SK-N-SH treated with all-trans-retinoic acid at 6 μM for 48 hours (cell line): ENCODE results near the gene ELAC2.

Experiments used
- ARNTL ChIP-seq: fragments of 450-650 bp; formaldehyde crosslinking; IDR thresholded peaks from 2 replicates; pipeline ENCODE4 v1.5.0; 2020; ENCODE audit warnings: low read depth, mild to moderate bottlenecking, moderate library complexity, borderline replicate concordance
- BACH2 ChIP-seq: fragments of 250-450 bp; sonication (Bioruptor Pico); IDR thresholded peaks from 2 replicates; pipeline ENCODE4 v1.9.0; 2021; ENCODE audit warnings: mild to moderate bottlenecking, borderline replicate concordance
- CREB5 ChIP-seq: fragments of 250-450 bp; sonication (Bioruptor Pico); IDR thresholded peaks from 2 replicates; pipeline ENCODE4 v1.5.1; 2020; ENCODE audit warnings: low read depth, mild to moderate bottlenecking, moderate library complexity
- GLIS3 ChIP-seq: fragments of 250-450 bp; sonication (Bioruptor Pico); IDR thresholded peaks from 2 replicates; pipeline ENCODE4 v1.5.0; 2020; ENCODE audit warnings: mild to moderate bottlenecking, moderate library complexity
- OSR1 ChIP-seq: fragments of 250-450 bp; sonication (Bioruptor Pico); IDR thresholded peaks from 2 replicates; pipeline ENCODE4 v1.8.0; 2022; ENCODE audit warnings: moderate library complexity, mild to moderate bottlenecking, inconsistent platforms
- PATZ1 ChIP-seq: fragments of 250-450 bp; sonication (Bioruptor Pico); IDR thresholded peaks from 2 replicates; pipeline ENCODE4 v1.8.0; 2020; ENCODE audit warnings: mild to moderate bottlenecking, moderate library complexity, borderline replicate concordance
- SNAI2 ChIP-seq: fragments of 250-450 bp; sonication (Bioruptor Pico); IDR thresholded peaks from 2 replicates; pipeline ENCODE4 v1.5.0; 2020; ENCODE audit warnings: mild to moderate bottlenecking, moderate library complexity
- TCF4 ChIP-seq: fragments of 250-450 bp; sonication (Bioruptor Pico); IDR thresholded peaks from 2 replicates; pipeline ENCODE4 v1.8.0; 2021; ENCODE audit warnings: mild to moderate bottlenecking, moderate library complexity, borderline replicate concordance
- TOX ChIP-seq: fragments of 250-450 bp; sonication (Bioruptor Pico); IDR thresholded peaks from 2 replicates; pipeline ENCODE4 v1.8.0; 2021; ENCODE audit warnings: mild to moderate bottlenecking, moderate library complexity, borderline replicate concordance
- TSHZ2 ChIP-seq: fragments of 250-450 bp; sonication (Bioruptor Pico); IDR thresholded peaks from 2 replicates; pipeline ENCODE4 v1.5.0; 2020; ENCODE audit warnings: mild to moderate bottlenecking, moderate library complexity
- ZC3H10 ChIP-seq: fragments of 250-450 bp; sonication (Bioruptor Pico); IDR thresholded peaks from 2 replicates; pipeline ENCODE4 v1.5.1; 2021; ENCODE audit warnings: mild to moderate bottlenecking, moderate library complexity
- ZFP30 ChIP-seq: fragments of 450-650 bp; formaldehyde crosslinking; IDR thresholded peaks from 2 replicates; pipeline ENCODE4 v1.5.0; 2022; ENCODE audit warnings: mild to moderate bottlenecking, moderate library complexity
- ZNF565 ChIP-seq: fragments of 450-650 bp; formaldehyde crosslinking; conservative IDR thresholded peaks from 2 replicates; pipeline ENCODE4 v1.5.0; 2020; ENCODE audit warnings: low read depth, mild to moderate bottlenecking, moderate library complexity
- ZNF8 ChIP-seq: fragments of 450-650 bp; formaldehyde crosslinking; IDR thresholded peaks from 2 replicates; pipeline ENCODE4 v1.5.0; 2020; ENCODE audit warnings: mild to moderate bottlenecking, moderate library complexity

- TF ChIP-seq ZC3H10 (CRISPR knock-in tag) (no peak), ZNF8 (CRISPR knock-in tag) (no peak), TSHZ2 (CRISPR knock-in tag) (no peak), PATZ1 (CRISPR knock-in tag) (no peak), ZFP30 (CRISPR knock-in tag) (no peak), BACH2 (CRISPR knock-in tag) (no peak), CREB5 (CRISPR knock-in tag) (no peak), ZNF565 (CRISPR knock-in tag) (no peak), ARNTL (CRISPR knock-in tag) (no peak), SNAI2 (CRISPR knock-in tag) (no peak), GLIS3 (CRISPR knock-in tag) (no peak), TOX (CRISPR knock-in tag) (no peak), OSR1 (no peak), TCF4 (no peak)
Measured at GRCh38 chr17:13001991-13002615, 15.7 kb downstream of the ELAC2 start.
